A549 (cell line): ENCODE measurements around the gene KIAA1671. TPM values are rescaled to one million over a fixed set of nuclear protein-coding genes. Genes with fewer than 3 reads are reported as not detected.

ENCODE experiments used
- ATAC-seq, 2 experiments: fragments of 200-7000 bp in 1 of 2; fragments of >200 bp in 1 of 2; cut with Nextera tagmentation in 1 of 2; cut with Tn5 transposase in 1 of 2; 3 replicates each; pipeline versions ENCODE4 v1.8.0 to v1.9.1; 2018 to 2020; ENCODE audit warnings: mild to moderate bottlenecking in 1 of 2, moderate library complexity in 1 of 2
- CTCF ChIA-PET: fragments of 300-600 bp; sonication (Branson Sonifier 250); formaldehyde crosslinking; extraction: SDS; loops from one replicate; lab custom pipeline; 2021; ENCODE audit warnings: antibody characterized with exemption, inconsistent platforms; lab: Yijun Ruan, JAX
- POLR2A ChIA-PET: fragments of 350-600 bp; formaldehyde crosslinking; extraction: SDS; loops from one replicate; lab custom pipeline; 2021; ENCODE audit warnings: antibody characterized with exemption, inconsistent platforms; lab: Yijun Ruan, JAX
- DNase-seq, 2 experiments: peaks; one replicate each; pipeline versions ENCODE4 v3.0.0 to v3.0.0-alpha.2; 2011 to 2016; ENCODE audit warnings: low read depth in 1 of 2, low spot score in 1 of 2
- FAIRE-seq: peaks from 2 replicates; lab custom pipeline; 2011; peaks lifted over from hg19 to GRCh38; lab: Jason Lieb, UNC
- H3K27ac ChIP-seq, 2 experiments: fragments of >200 bp; sonication (Bioruptor Twin); formaldehyde crosslinking; 3 replicates each; pipeline ENCODE4 v1.5.1; 2016 to 2017
- H3K4me1 ChIP-seq: fragments of >200 bp; sonication (Bioruptor Twin); formaldehyde crosslinking; 3 replicates; pipeline ENCODE4 v1.6.1; 2016
- H3K4me2 ChIP-seq: fragments of >200 bp; sonication (Bioruptor Twin); formaldehyde crosslinking; 3 replicates; pipeline ENCODE4 v1.6.1; 2016
- H3K4me3 ChIP-seq: fragments of >200 bp; sonication (Bioruptor Twin); formaldehyde crosslinking; 3 replicates; pipeline ENCODE4 v1.5.1; 2016
- H3K9me3 ChIP-seq: fragments of >200 bp; sonication (Bioruptor Twin); formaldehyde crosslinking; 3 replicates; pipeline ENCODE4 v1.6.1; 2016
- BCL3 ChIP-seq: fragments of >200 bp; sonication (Bioruptor Twin); formaldehyde crosslinking; IDR thresholded peaks from 3 replicates; pipeline ENCODE4 v1.6.1; 2016
- CHD2 ChIP-seq: fragments of 150-350 bp; IDR thresholded peaks from 2 replicates; pipeline ENCODE4 v1.6.1; 2014; ENCODE audit warnings: low read length; ENCODE audit not compliant: partially characterized antibody
- E2F6 ChIP-seq: IDR thresholded peaks from 2 replicates; pipeline ENCODE4 v1.6.1; 2012; ENCODE audit warnings: low read depth, borderline replicate concordance
- FOXS1 ChIP-seq: fragments of 250-450 bp; sonication (Bioruptor Pico); IDR thresholded peaks from 2 replicates; pipeline ENCODE4 v1.5.0; 2020; ENCODE audit warnings: mild to moderate bottlenecking, moderate library complexity
- HDAC2 ChIP-seq: fragments of 200-600 bp; sonication (generic); IDR thresholded peaks from 2 replicates; pipeline ENCODE4 v1.6.1; 2016
- HEYL ChIP-seq: fragments of 250-450 bp; sonication (Bioruptor Pico); IDR thresholded peaks from 2 replicates; pipeline ENCODE4 v1.8.0; 2021; ENCODE audit warnings: mild to moderate bottlenecking, moderate library complexity
- HMGXB4 ChIP-seq: fragments of 250-450 bp; sonication (Bioruptor Pico); IDR thresholded peaks from 2 replicates; pipeline ENCODE4 v1.5.0; 2021; ENCODE audit warnings: mild to moderate bottlenecking, moderate library complexity, borderline replicate concordance
- KDM1A ChIP-seq: fragments of 200-600 bp; sonication (generic); IDR thresholded peaks from 2 replicates; pipeline ENCODE4 v1.6.1; 2016; ENCODE audit warnings: low read depth, mild to moderate bottlenecking
- MAX ChIP-seq: IDR thresholded peaks from 2 replicates; pipeline ENCODE4 v1.6.1; 2012
- MYC ChIP-seq: IDR thresholded peaks from 2 replicates; pipeline ENCODE4 v1.6.1; 2012; ENCODE audit warnings: mild to moderate bottlenecking, inconsistent platforms, low read length, improper control_type of control experiment, borderline replicate concordance
- NR3C1 ChIP-seq: fragments of >200 bp; sonication (Bioruptor Twin); formaldehyde crosslinking; IDR thresholded peaks from 3 replicates; pipeline ENCODE4 v1.6.1; 2017
- PBX3 ChIP-seq: IDR thresholded peaks from 2 replicates; pipeline ENCODE4 v1.6.1; 2012
- POLR2A ChIP-seq: IDR thresholded peaks from 2 replicates; pipeline ENCODE4 v1.6.1; 2012; ENCODE audit warnings: mild to moderate bottlenecking, low read length
- RAD21 ChIP-seq, 2 experiments: fragments of >200 bp in 1 of 2; sonication (Bioruptor Twin) in 1 of 2; formaldehyde crosslinking in 1 of 2; IDR thresholded peaks in 1 of 2; conservative IDR thresholded peaks in 1 of 2; 2 replicates in 1 of 2; 3 replicates in 1 of 2; pipeline ENCODE4 v1.6.1; 2012 to 2018; ENCODE audit warnings: inconsistent platforms in 1 of 2
- RARB ChIP-seq: fragments of 250-450 bp; sonication (Bioruptor Pico); IDR thresholded peaks from 2 replicates; pipeline ENCODE4 v1.8.0; 2021; ENCODE audit warnings: mild to moderate bottlenecking, moderate library complexity
- RCOR1 ChIP-seq: fragments of 150-350 bp; IDR thresholded peaks from 2 replicates; pipeline ENCODE4 v1.6.1; 2014; ENCODE audit warnings: antibody characterized with exemption, low read length, low read depth
- REST ChIP-seq: fragments of 200-600 bp; sonication (generic); IDR thresholded peaks from 2 replicates; pipeline ENCODE4 v1.6.1; 2016; ENCODE audit warnings: antibody characterized with exemption, mild to moderate bottlenecking, moderate library complexity
- SMC3 ChIP-seq: fragments of >200 bp; sonication (Bioruptor Twin); formaldehyde crosslinking; IDR thresholded peaks from 3 replicates; pipeline ENCODE4 v1.6.1; 2018; ENCODE audit warnings: inconsistent platforms
- TFCP2L1 ChIP-seq: fragments of 250-450 bp; sonication (Bioruptor Pico); IDR thresholded peaks from 2 replicates; pipeline ENCODE4 v1.5.0; 2021; ENCODE audit warnings: mild to moderate bottlenecking
- ZFP36 ChIP-seq: fragments of 450-650 bp; IDR thresholded peaks from 2 replicates; pipeline ENCODE4 v1.6.1; 2014; ENCODE audit warnings: borderline replicate concordance; ENCODE audit not compliant: partially characterized antibody
- WGBS: methylation state at CpG from one replicate; pipeline ENCODE4 v1.1.6; 2017; ENCODE audit errors: missing lambda C conversion rate; 5-methylcytosine and 5-hydroxymethylcytosine counted together
- polyA plus RNA-seq, 4 experiments: library from polyadenylated mRNA; depleted of rRNA in 3 of 4; stranded (reverse); fragments of >200 nt; fragmentation: RNase III in 1 of 4; extraction: RNeasy Plus Mini Kit Qiagen cat#74134 plus additional on column Dnase treatment in 1 of 4; gene quantifications; 2 replicates in 3 of 4; 3 replicates in 1 of 4; pipeline ENCODE4 v1.2.3, GENCODE V29; 2011 to 2017

Gene KIAA1671
- polyA plus RNA-seq, 2 of the 4 experiments (the other 2 are of a cell fraction): 5.3 to 7.9 TPM

- ATAC-seq: no peak
- peaks cover 9% of the 10 kb centered on the region; the same call in 1 of the 3 replicates for H3K4me1 ChIP-seq
- H3K9me3 ChIP-seq: no peaks in the 10 kb centered on the region
- no peak for FAIRE-seq
- TF ChIP-seq RCOR1 (no peak), TFCP2L1 (CRISPR knock-in tag) (no peak), CHD2 (no peak), MAX (no peak), RARB (CRISPR knock-in tag) (no peak), KDM1A (no peak), POLR2A (no peak), SMC3 (no peak), NR3C1 (no peak), MYC (no peak), HDAC2 (no peak)
- ChIA-PET POLR2A (no interaction called here), CTCF (interaction anchor here (0.8 to 2.1 kb wide), 3 partner anchors 15 to 62 kb away, joined by 3 to 10 read pairs (median 4); no protein-coding TSS in a partner anchor)
- WGBS: 76% methylated on average over 2 of the region's 2 CpGs
- H3K27ac ChIP-seq: no peak overlapping the region
- no peak for DNase-seq
- H3K4me2 ChIP-seq: no peak overlapping the region
- H3K4me3 ChIP-seq: no peak overlapping the region
These were observed 60.2 kb downstream of the KIAA1671 start for GRCh38 chr22:25012741-25013143.

GRCh38 chr22:25013607-25014006, 61.1 kb downstream of the KIAA1671 start:
- no peak for TF ChIP-seq ZFP36
- no peak for TF ChIP-seq E2F6
- TF ChIP-seq FOXS1 (CRISPR knock-in tag): no peak
- TF ChIP-seq PBX3: no peak
- no peak for TF ChIP-seq HMGXB4 (CRISPR knock-in tag)
- TF ChIP-seq RCOR1: no peak
- TF ChIP-seq MAX: no peak
- TF ChIP-seq HEYL (CRISPR knock-in tag): no peak
- TF ChIP-seq POLR2A: no peak
- FAIRE-seq: no peak
- ChIA-PET CTCF (interaction anchor here (0.7 to 2.1 kb wide), 5 partner anchors 8 to 62 kb away, joined by 3 to 10 read pairs (median 4); no protein-coding TSS in a partner anchor), POLR2A (no interaction called here)
- Histone ChIP-seq H3K4me3 (no peak overlapping the region), H3K4me1 (peaks cover 5% of the 10 kb centered on the region; the same call in 1 of the 3 replicates), H3K9me3 (no peaks in the 10 kb centered on the region), H3K27ac (no peak overlapping the region), H3K4me2 (no peak overlapping the region)
- no peak for DNase-seq
- no peak for ATAC-seq
- WGBS: 67% methylated on average over 1 of the region's 1 CpG

GRCh38 chr22:25014896-25015755, 62.6 kb downstream of the KIAA1671 start:
- Histone ChIP-seq H3K9me3 (no peaks in the 10 kb centered on the region), H3K4me2 (no peak overlapping the region), H3K27ac (no peak overlapping the region), H3K4me3 (no peak overlapping the region), H3K4me1 (0 out of 3 replicates have a peak, but pooled peaks cover 4% of the 10 kb centered on the region)
- no peak for FAIRE-seq
- ATAC-seq: no peak
- 85% methylated on average over 4 of the region's 5 CpGs for WGBS
- CTCF ChIA-PET: interaction anchor here (0.6 to 2.1 kb wide), 4 partner anchors 11 to 165 kb away, joined by 3 to 7 read pairs (median 6); no protein-coding TSS in a partner anchor
- POLR2A ChIA-PET: no interaction called here
- no peak for DNase-seq
- TF ChIP-seq REST (no peak), RARB (CRISPR knock-in tag) (no peak), PBX3 (no peak), BCL3 (no peak), RAD21 (conservative IDR thresholded peaks at IDR 0.05 in 1 of 2, IDR thresholded peaks at IDR 0.05 in 1 of 2) (no peak)
